ENCODE measurements around the gene CPT1A. TPM values are rescaled to one million over a fixed set of nuclear protein-coding genes. Genes with fewer than 3 reads are reported as not detected.
A peak's percentile ranks its signal among the peaks of the same experiment; 100 is the strongest.

CPT1A gene
- total and polyA plus RNA-seq, 10 of the 15 experiments (the other 5 are each of a cell fraction or from before 2014, with no cell fraction given): 1.1 to 17.5 (median 6.0) TPM

GRCh38 chr11:68839054-68839865, 2.5 kb downstream of the CPT1A start (continued):
- peak; percentile 77 for TF ChIP-seq USF2 (IDR thresholded peaks at IDR 0.05; ENCODE audit: borderline replicate concordance, low read depth, low read length)
- 0 out of 2 replicates have a peak, but pooled peaks have one; percentile 4 for TF ChIP-seq TCF3 (IDR thresholded peaks at IDR 0.05; ENCODE audit: borderline replicate concordance, insufficient read depth, low read depth, low read length)
- peak; percentile 23; the same call in 1 of the 2 replicates for TF ChIP-seq TAF1 (IDR thresholded peaks at IDR 0.05; ENCODE audit: borderline replicate concordance, low read depth, low read length)
- peak; percentile 51 for TF ChIP-seq RUNX3 (IDR thresholded peaks at IDR 0.05; ENCODE audit: low read length)
- TF ChIP-seq NRF1 (conservative IDR thresholded peaks at IDR 0.05; ENCODE audit: low read depth, low read length): no peak
- TF ChIP-seq PAX5 (IDR thresholded peaks at IDR 0.05; ENCODE audit: borderline replicate concordance, low read depth, low read length): 0 out of 2 replicates have a peak, but pooled peaks have one; percentile 34
- TF ChIP-seq KAT2A (conservative IDR thresholded peaks at IDR 0.05; ENCODE audit: control insufficient read depth, low read depth, low read length): no peak
- peak; percentile 83; the same call in 1 of the 2 replicates for TF ChIP-seq GATAD2B (conservative IDR thresholded peaks at IDR 0.05; ENCODE audit: low read depth)
- no peak for TF ChIP-seq SMAD1 (IDR thresholded peaks at IDR 0.05; ENCODE audit: low read depth, partially characterized antibody)
- no peak for TF ChIP-seq CHD1 (IDR thresholded peaks at IDR 0.05; ENCODE audit: low read depth, low read length)
- TF ChIP-seq MEF2B (IDR thresholded peaks at IDR 0.05; ENCODE audit: partially characterized antibody, poor library complexity, severe bottlenecking): peak; percentile 33
- peak; percentile 46; the same call in 1 of the 2 replicates for TF ChIP-seq NKRF (conservative IDR thresholded peaks at IDR 0.05)
- peak; percentile 66; the same call in 1 of the 2 replicates for TF ChIP-seq TBL1XR1 (IDR thresholded peaks at IDR 0.05; ENCODE audit: low read depth, low read length)
- TF ChIP-seq SIN3A (IDR thresholded peaks at IDR 0.05; ENCODE audit: low read depth, low read length): no peak
- TF ChIP-seq SUZ12 (IDR thresholded peaks at IDR 0.05; ENCODE audit: unreplicated experiment): no peak
- 0 out of 2 replicates have a peak, but pooled peaks have one; percentile 41 for TF ChIP-seq CHD2 (IDR thresholded peaks at IDR 0.05; ENCODE audit: borderline replicate concordance, low read depth, low read length)
- TF ChIP-seq CBX3 (IDR thresholded peaks at IDR 0.05; ENCODE audit: borderline replicate concordance, low read depth): no peak
- peak; percentile 45 to 62 for TF ChIP-seq IKZF2 (IDR thresholded peaks at IDR 0.05)
- TF ChIP-seq ZNF592 (IDR thresholded peaks at IDR 0.05): no peak
- TF ChIP-seq NR2C1 (IDR thresholded peaks at IDR 0.05): peak; percentile 71
- TF ChIP-seq ASH2L (IDR thresholded peaks at IDR 0.05; ENCODE audit: borderline replicate concordance, low read depth): peak; percentile 90; the same call in 1 of the 2 replicates
- peak; percentile 69 for TF ChIP-seq MAX (IDR thresholded peaks at IDR 0.05; ENCODE audit: low read depth, low read length)
- no peak for TF ChIP-seq BCL11A (IDR thresholded peaks at IDR 0.05; ENCODE audit: low read depth, low read length)
